ENCODE data around the gene AMY1B.
"Not testable (repeated sequence)": the region's sequence is repeated elsewhere in the genome, so short reads cannot be mapped to it uniquely, and the experiment has no call there.

GRCh38 chr1:103738031-103738430 lies 42.0 kb upstream of the AMY1B start:
- not testable (repeated sequence) for TF ChIP-seq CTCF, POLR2A (IDR thresholded peaks at IDR 0.05)
